ENCODE measurements around the gene CYBRD1. TPM values are rescaled to one million over a fixed set of nuclear protein-coding genes. Genes with fewer than 3 reads are reported as not detected.

CYBRD1 gene, protein sequence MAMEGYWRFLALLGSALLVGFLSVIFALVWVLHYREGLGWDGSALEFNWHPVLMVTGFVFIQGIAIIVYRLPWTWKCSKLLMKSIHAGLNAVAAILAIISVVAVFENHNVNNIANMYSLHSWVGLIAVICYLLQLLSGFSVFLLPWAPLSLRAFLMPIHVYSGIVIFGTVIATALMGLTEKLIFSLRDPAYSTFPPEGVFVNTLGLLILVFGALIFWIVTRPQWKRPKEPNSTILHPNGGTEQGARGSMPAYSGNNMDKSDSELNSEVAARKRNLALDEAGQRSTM
- 43.6 and 66.2 TPM in 2 replicates for total RNA-seq

DNA sequence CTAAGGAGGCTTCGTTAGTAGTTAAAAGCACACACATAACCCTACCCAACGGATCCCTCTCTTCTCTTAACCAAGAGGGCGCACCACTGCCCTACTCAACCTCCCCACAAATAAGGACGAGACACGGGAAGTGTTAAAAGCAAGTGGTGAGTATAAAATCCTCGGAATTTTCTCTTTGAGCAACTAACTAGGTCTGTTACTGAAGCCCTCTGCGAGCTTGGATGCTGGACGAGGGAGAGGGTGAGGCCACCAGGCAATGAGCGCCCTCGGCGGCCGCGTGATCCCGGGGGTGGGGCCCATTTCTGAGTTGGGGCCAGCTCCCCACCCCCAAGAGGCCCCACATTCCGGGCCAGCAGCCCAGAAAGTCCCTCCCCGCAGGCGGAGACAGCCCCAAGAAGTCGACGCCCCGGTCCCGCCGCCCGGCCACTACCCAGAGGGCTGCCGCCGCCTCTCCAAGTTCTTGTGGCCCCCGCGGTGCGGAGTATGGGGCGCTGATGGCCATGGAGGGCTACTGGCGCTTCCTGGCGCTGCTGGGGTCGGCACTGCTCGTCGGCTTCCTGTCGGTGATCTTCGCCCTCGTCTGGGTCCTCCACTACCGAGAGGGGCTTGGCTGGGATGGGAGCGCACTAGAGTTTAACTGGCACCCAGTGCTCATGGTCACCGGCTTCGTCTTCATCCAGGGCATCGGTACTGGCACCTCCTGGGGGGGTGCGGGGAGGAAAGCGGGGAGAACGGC, at the start of gene CYBRD1:
Gene CYBRD1 (plus strand): TSS at position 423 of the 736 bp plus-strand sequence. CDS start 72 bp downstream, at position 495.

Small RNAs within 50 kb of the gene (small RNA-seq; reads per million reads assigned to genes)
- gene AC007969.2 (0.28 reads per million), gene RPL21P38 (not detected)

Other genes with a start within 250 kb of the CYBRD1 start
- 48.9 and 50.5 TPM in 2 replicates for gene METTL8, start 88.5 kb upstream of the CYBRD1 start, total RNA-seq
- 29.3 and 30.0 TPM in 2 replicates for gene DCAF17, start 88.2 kb upstream of the CYBRD1 start, total RNA-seq
- gene DYNC1I2, start 165.0 kb downstream of the CYBRD1 start, total RNA-seq: 169 and 215 TPM in 2 replicates

All from thoracic aorta endothelial cell (primary cell).